Ishikawa (cell line): ENCODE data around the gene CPNE1.

Experiments used
- CEBPB ChIP-seq: IDR thresholded peaks from 2 replicates; pipeline ENCODE4 v1.6.1; 2012
- CREB1 ChIP-seq: IDR thresholded peaks from 2 replicates; pipeline ENCODE4 v1.6.1; 2012; ENCODE audit warnings: low read depth
- FOXM1 ChIP-seq: IDR thresholded peaks from 2 replicates; pipeline ENCODE4 v1.6.1; 2012; ENCODE audit warnings: low read depth, borderline replicate concordance
- NFIC ChIP-seq: IDR thresholded peaks from 2 replicates; pipeline ENCODE4 v1.6.1; 2012
- RAD21 ChIP-seq: IDR thresholded peaks from 2 replicates; pipeline ENCODE4 v1.6.1; 2012; ENCODE audit warnings: low read depth
- REST ChIP-seq: IDR thresholded peaks from 2 replicates; pipeline ENCODE4 v1.6.1; 2012; ENCODE audit warnings: low read depth, mild to moderate bottlenecking
- TAF1 ChIP-seq: IDR thresholded peaks from 2 replicates; pipeline ENCODE4 v1.6.1; 2012; ENCODE audit warnings: low read depth, mild to moderate bottlenecking
- TCF12 ChIP-seq: IDR thresholded peaks from 2 replicates; pipeline ENCODE4 v1.6.1; 2012; ENCODE audit warnings: low read depth
- TEAD4 ChIP-seq: IDR thresholded peaks from 2 replicates; pipeline ENCODE4 v1.6.1; 2012
- YY1 ChIP-seq: IDR thresholded peaks from 2 replicates; pipeline ENCODE4 v1.6.1; 2012; ENCODE audit warnings: low read depth
- ZBTB7A ChIP-seq: IDR thresholded peaks from 2 replicates; pipeline ENCODE4 v1.6.1; 2012; ENCODE audit warnings: low read depth

- no peak for TF ChIP-seq REST
- TF ChIP-seq CREB1, result no peak
- no peak for TF ChIP-seq TEAD4
- no peak for TF ChIP-seq FOXM1
- TF ChIP-seq YY1, result no peak
- TF ChIP-seq TAF1, result no peak
- TF ChIP-seq NFIC, result no peak
- TF ChIP-seq RAD21, result no peak
- no peak for TF ChIP-seq TCF12
- TF ChIP-seq CEBPB, result no peak
- TF ChIP-seq ZBTB7A, result no peak
These were observed 10.8 kb downstream of the CPNE1 start for GRCh38 chr20:35653893-35654292.
